Measurements from ENCODE around the gene ZNF821.

- TF ChIP-seq EZH2phosphoT487 (IDR thresholded peaks at IDR 0.05; ENCODE audit: low read depth, severe bottlenecking, unreplicated experiment) (no peak), CTCF (IDR thresholded peaks at IDR 0.05; ENCODE audit: poor library complexity) (no peak)
These were observed 16.0 kb downstream of the ZNF821 start for GRCh38 chr16:71867939-71868338.
